SK-N-SH (cell line): ENCODE measurements around the gene ZNF462. TPM values are rescaled to one million over a fixed set of nuclear protein-coding genes. Genes with fewer than 3 reads are reported as not detected.
A peak's percentile ranks its signal among the peaks of the same experiment; 100 is the strongest.

Experiments used
- CTCF ChIA-PET: fragments of 300-600, 350-600 bp; formaldehyde crosslinking; extraction: SDS; loops from one replicate; lab custom pipeline; 2021; lab: Yijun Ruan, JAX
- POLR2A ChIA-PET: fragments of 350-600 bp; sonication (Branson Sonifier 250); formaldehyde crosslinking; extraction: SDS; loops from one replicate; lab custom pipeline; 2020; ENCODE audit warnings: antibody characterized with exemption, inconsistent platforms; lab: Yijun Ruan, JAX
- DNase-seq: peaks from one replicate; pipeline ENCODE4 v3.0.0; 2012
- H2AFZ ChIP-seq: fragments of 200-600 bp; sonication (generic); 2 replicates; pipeline ENCODE4 v1.8.1; 2016; ENCODE audit warnings: antibody characterized with exemption, mild to moderate bottlenecking, low read depth
- H3F3A ChIP-seq: fragments of 200-600 bp; sonication (generic); replicated peaks from 2 replicates; pipeline ENCODE3; 2016; ENCODE audit warnings: antibody characterized with exemption, mild to moderate bottlenecking; ENCODE audit not compliant: insufficient read depth
- H3K27ac ChIP-seq, 2 experiments: fragments of 200-500 bp in 1 of 2; fragments of 200-600 bp in 1 of 2; sonication (Bioruptor generic) in 1 of 2; sonication (generic), shearing (Covaris generic) in 1 of 2; 2 replicates each; pipeline versions ENCODE4 v1.5.1 to v1.6.1; 2014 to 2016; ENCODE audit warnings: low read depth in 2 of 2, inconsistent platforms in 1 of 2, low read length in 1 of 2, mild to moderate bottlenecking in 1 of 2, mixed read lengths in 1 of 2
- H3K27me3 ChIP-seq: fragments of 200-600 bp; sonication (generic), shearing (Covaris generic); 2 replicates; pipeline ENCODE4 v1.6.1; 2016; ENCODE audit warnings: mixed run types; ENCODE audit not compliant: insufficient read depth
- H3K36me3 ChIP-seq, 2 experiments: fragments of 200-500 bp in 1 of 2; fragments of 200-600 bp in 1 of 2; sonication (Bioruptor generic) in 1 of 2; sonication (generic) in 1 of 2; replicated peaks in 1 of 2; 2 replicates each; pipeline versions ENCODE3 to v1.5.1; 2014 to 2016; ENCODE audit warnings: low read length in 1 of 2, mild to moderate bottlenecking in 1 of 2; ENCODE audit not compliant: insufficient read depth in 2 of 2, control insufficient read depth in 1 of 2
- H3K4me1 ChIP-seq, 2 experiments: fragments of 200-500 bp in 1 of 2; fragments of 200-600 bp in 1 of 2; sonication (Bioruptor generic) in 1 of 2; sonication (generic), shearing (Covaris generic) in 1 of 2; 2 replicates each; pipeline versions ENCODE4 v1.5.1 to v1.6.1; 2014 to 2016; ENCODE audit warnings: low read depth in 1 of 2, low read length in 1 of 2, mixed run types in 1 of 2; ENCODE audit not compliant: insufficient read depth in 2 of 2, control insufficient read depth in 1 of 2
- H3K4me2 ChIP-seq: fragments of 200-600 bp; sonication (generic), shearing (Covaris generic); 2 replicates; pipeline ENCODE4 v1.6.1; 2017; ENCODE audit warnings: mixed run types
- H3K4me3 ChIP-seq, 2 experiments: fragments of 200-500 bp in 1 of 2; fragments of 200-600 bp in 1 of 2; sonication (Bioruptor generic) in 1 of 2; sonication (generic), shearing (Covaris generic) in 1 of 2; 2 replicates each; pipeline versions ENCODE4 v1.5.1 to v1.8.1; 2014 to 2016; ENCODE audit warnings: low read depth in 2 of 2, inconsistent platforms in 1 of 2, low read length in 1 of 2, mild to moderate bottlenecking in 1 of 2, mixed read lengths in 1 of 2, moderate library complexity in 1 of 2
- H3K79me2 ChIP-seq: fragments of 200-600 bp; sonication (generic); 2 replicates; pipeline ENCODE4 v1.8.1; 2017; ENCODE audit warnings: mild to moderate bottlenecking; ENCODE audit not compliant: insufficient read depth
- H3K9ac ChIP-seq: fragments of 200-600 bp; sonication (generic); 2 replicates; pipeline ENCODE4 v1.6.1; 2017; ENCODE audit warnings: mixed run types
- H3K9me2 ChIP-seq: fragments of 200-600 bp; sonication (generic); 2 replicates; pipeline ENCODE4 v1.6.1; 2017; ENCODE audit warnings: mixed run types
- H3K9me3 ChIP-seq: fragments of 200-600 bp; sonication (generic); 2 replicates; pipeline ENCODE4 v1.6.1; 2017; ENCODE audit warnings: mixed run types, mild to moderate bottlenecking, moderate library complexity
- H4K20me1 ChIP-seq: fragments of 200-600 bp; sonication (generic); 2 replicates; pipeline ENCODE4 v1.6.1; 2017; ENCODE audit warnings: mild to moderate bottlenecking, mixed run types; ENCODE audit not compliant: insufficient read depth
- FOSL2 ChIP-seq: IDR thresholded peaks from 2 replicates; pipeline ENCODE4 v1.4.0; 2012; ENCODE audit warnings: low read depth, mild to moderate bottlenecking, moderate library complexity, borderline replicate concordance
- GABPA ChIP-seq: IDR thresholded peaks from 2 replicates; pipeline ENCODE4 v1.4.0; 2012; ENCODE audit warnings: low read depth, mild to moderate bottlenecking
- JUND ChIP-seq: IDR thresholded peaks from 2 replicates; pipeline ENCODE4 v1.4.0; 2012
- MXI1 ChIP-seq: IDR thresholded peaks from 2 replicates; pipeline ENCODE4 v1.6.1; 2012; ENCODE audit warnings: mild to moderate bottlenecking, low read depth, low read length, improper control_type of control experiment
- NFIC ChIP-seq: IDR thresholded peaks from 2 replicates; pipeline ENCODE4 v1.4.0; 2012; ENCODE audit warnings: borderline replicate concordance
- RAD21 ChIP-seq: IDR thresholded peaks from 2 replicates; pipeline ENCODE4 v1.6.1; 2012; ENCODE audit warnings: mild to moderate bottlenecking, low read length
- RFX5 ChIP-seq: IDR thresholded peaks from 2 replicates; pipeline ENCODE4 v1.6.1; 2012; ENCODE audit warnings: mild to moderate bottlenecking, improper control_type of control experiment, low read length
- TEAD4 ChIP-seq: IDR thresholded peaks from 2 replicates; pipeline ENCODE4 v1.4.0; 2012; ENCODE audit warnings: mild to moderate bottlenecking, borderline replicate concordance; ENCODE audit not compliant: insufficient read depth
- WGBS: methylation state at CpG from one replicate; pipeline ENCODE4 v1.1.6; 2017; ENCODE audit warnings: low lambda C conversion rate; 5-methylcytosine and 5-hydroxymethylcytosine counted together
- polyA plus RNA-seq, 3 experiments: library from polyadenylated mRNA; depleted of rRNA; stranded (reverse); fragments of >200 nt; gene quantifications; 2 replicates each; pipeline ENCODE4 v1.2.3, GENCODE V29; 2012
- TF ChIP-seq, protein P1 (sequence below): fragments of 200-600 bp; sonication (generic); IDR thresholded peaks from 2 replicates; pipeline ENCODE4 v1.6.1; 2017; ENCODE audit warnings: antibody characterized with exemption, mild to moderate bottlenecking, moderate library complexity
- TF ChIP-seq, protein P2 (sequence below): IDR thresholded peaks from 2 replicates; pipeline ENCODE4 v1.4.0; 2012; ENCODE audit warnings: low read depth, borderline replicate concordance
- TF ChIP-seq, protein P3 (sequence below): IDR thresholded peaks from 2 replicates; pipeline ENCODE4; 2012

ZNF462 gene
- polyA plus RNA-seq, 1 of the 3 experiments (the other 2 are of a cell fraction): 5.2 TPM

DNA sequence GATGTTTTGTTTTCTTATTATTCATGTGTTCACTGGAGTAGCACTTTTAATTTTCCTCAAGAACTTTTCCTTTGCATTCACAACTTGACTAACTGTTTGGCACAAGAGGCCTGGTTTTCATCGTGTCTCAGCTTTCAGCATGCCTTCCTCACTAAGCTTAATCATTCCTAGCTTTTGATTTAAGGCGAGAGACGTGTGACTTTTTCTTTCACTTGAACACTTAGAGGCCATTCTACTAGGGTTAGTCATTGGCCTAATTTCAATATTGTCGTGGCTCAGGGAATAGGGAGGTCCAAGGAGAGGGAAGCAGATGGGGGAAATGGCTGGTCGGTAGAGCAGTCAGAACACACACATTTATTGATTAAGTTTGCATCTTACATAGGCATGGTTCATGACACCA lies 94.0 kb downstream of the ZNF462 start:
- Histone ChIP-seq H3K4me2 (no peak overlapping the region), H4K20me1 (no peaks in the 10 kb centered on the region), H3K27ac (no peak overlapping the region), H3K79me2 (no peaks in the 10 kb centered on the region), H3K9me3 (no peaks in the 10 kb centered on the region), H3F3A (no peaks in the 10 kb centered on the region), H3K36me3 (peaks cover 22 to 45% of the 10 kb centered on the region in 2 experiments), H3K4me3 (no peak overlapping the region), H3K9ac (no peak overlapping the region), H3K9me2 (no peaks in the 10 kb centered on the region), H3K27me3 (no peaks in the 10 kb centered on the region), H2AFZ (no peak overlapping the region), H3K4me1 (peaks cover 0 to 5% of the 10 kb centered on the region in 2 experiments; a peak in 1 of 4 replicates)
- no peak for DNase-seq
- ChIA-PET CTCF (interaction anchor here (0.9 to 1.0 kb wide), 2 partner anchors 34 to 1075 kb away, joined by 3 to 4 read pairs; no protein-coding TSS in a partner anchor), POLR2A (no interaction called here)
- WGBS: 85% methylated on average over 5 of the region's 5 CpGs
- TF ChIP-seq GABPA (no peak), RFX5 (no peak), TEAD4 (no peak), MXI1 (no peak)
- TF ChIP-seq, protein P1, sequence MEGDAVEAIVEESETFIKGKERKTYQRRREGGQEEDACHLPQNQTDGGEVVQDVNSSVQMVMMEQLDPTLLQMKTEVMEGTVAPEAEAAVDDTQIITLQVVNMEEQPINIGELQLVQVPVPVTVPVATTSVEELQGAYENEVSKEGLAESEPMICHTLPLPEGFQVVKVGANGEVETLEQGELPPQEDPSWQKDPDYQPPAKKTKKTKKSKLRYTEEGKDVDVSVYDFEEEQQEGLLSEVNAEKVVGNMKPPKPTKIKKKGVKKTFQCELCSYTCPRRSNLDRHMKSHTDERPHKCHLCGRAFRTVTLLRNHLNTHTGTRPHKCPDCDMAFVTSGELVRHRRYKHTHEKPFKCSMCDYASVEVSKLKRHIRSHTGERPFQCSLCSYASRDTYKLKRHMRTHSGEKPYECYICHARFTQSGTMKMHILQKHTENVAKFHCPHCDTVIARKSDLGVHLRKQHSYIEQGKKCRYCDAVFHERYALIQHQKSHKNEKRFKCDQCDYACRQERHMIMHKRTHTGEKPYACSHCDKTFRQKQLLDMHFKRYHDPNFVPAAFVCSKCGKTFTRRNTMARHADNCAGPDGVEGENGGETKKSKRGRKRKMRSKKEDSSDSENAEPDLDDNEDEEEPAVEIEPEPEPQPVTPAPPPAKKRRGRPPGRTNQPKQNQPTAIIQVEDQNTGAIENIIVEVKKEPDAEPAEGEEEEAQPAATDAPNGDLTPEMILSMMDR: no peak
- TF ChIP-seq, protein P2, sequence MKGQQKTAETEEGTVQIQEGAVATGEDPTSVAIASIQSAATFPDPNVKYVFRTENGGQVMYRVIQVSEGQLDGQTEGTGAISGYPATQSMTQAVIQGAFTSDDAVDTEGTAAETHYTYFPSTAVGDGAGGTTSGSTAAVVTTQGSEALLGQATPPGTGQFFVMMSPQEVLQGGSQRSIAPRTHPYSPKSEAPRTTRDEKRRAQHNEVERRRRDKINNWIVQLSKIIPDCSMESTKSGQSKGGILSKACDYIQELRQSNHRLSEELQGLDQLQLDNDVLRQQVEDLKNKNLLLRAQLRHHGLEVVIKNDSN: no peak

DNA sequence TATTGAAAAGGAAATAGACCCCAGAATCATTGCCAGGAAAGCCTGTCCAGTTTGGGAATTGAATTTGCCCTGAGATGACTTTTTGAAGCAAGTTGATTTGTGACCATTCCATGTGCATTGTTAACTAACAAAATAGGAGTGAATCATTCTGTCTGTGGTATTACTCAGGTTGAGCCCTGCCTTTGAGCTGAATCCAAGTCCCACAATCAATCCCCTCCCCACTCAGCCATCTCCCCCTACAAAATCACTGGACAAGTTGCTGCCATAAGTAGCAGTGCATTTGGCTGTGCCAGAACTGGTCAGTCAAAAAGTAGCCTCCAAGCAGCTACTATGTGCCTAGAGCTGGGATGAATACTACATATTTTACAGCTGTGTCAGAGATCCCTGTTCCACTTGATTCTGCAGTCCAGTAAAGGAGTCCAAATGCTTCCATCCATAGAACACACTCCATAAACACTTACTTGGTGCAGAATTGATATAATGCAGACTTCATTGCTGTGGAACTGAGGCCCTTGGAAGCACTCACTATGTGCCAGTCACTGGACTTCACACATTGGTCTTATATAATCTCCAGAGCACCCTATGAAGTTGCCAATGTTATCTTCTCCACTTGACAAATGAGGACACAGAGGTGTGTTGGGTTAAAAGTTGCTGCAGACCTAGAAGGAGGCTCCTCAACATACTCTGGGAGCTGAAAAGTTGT lies 96.1 kb downstream of the ZNF462 start:
- no peak overlapping the region for H2AFZ ChIP-seq
- H3K4me3 ChIP-seq: no peak overlapping the region
- H3K9me2 ChIP-seq: no peaks in the 10 kb centered on the region
- H3K9ac ChIP-seq: no peak overlapping the region
- no peak for DNase-seq
- no peaks in the 10 kb centered on the region for H3K79me2 ChIP-seq
- peaks cover 22 to 50% of the 10 kb centered on the region in 2 experiments for H3K36me3 ChIP-seq
- no peak overlapping the region; the same call in 1 of the 2 replicates for H3K4me2 ChIP-seq
- no peaks in the 10 kb centered on the region for H3K9me3 ChIP-seq
- no peaks in the 10 kb centered on the region for H4K20me1 ChIP-seq
- ChIA-PET POLR2A (no interaction called here), CTCF (no interaction called here)
- TF ChIP-seq RAD21: no peak
- TF ChIP-seq, protein P3, sequence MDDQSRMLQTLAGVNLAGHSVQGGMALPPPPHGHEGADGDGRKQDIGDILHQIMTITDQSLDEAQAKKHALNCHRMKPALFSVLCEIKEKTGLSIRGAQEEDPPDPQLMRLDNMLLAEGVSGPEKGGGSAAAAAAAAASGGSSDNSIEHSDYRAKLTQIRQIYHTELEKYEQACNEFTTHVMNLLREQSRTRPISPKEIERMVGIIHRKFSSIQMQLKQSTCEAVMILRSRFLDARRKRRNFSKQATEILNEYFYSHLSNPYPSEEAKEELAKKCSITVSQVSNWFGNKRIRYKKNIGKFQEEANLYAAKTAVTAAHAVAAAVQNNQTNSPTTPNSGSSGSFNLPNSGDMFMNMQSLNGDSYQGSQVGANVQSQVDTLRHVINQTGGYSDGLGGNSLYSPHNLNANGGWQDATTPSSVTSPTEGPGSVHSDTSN: peak; percentile 57
- TF ChIP-seq JUND: peak; percentile 20; the same call in 1 of the 2 replicates
- TF ChIP-seq NFIC: peak; percentile 46
- TF ChIP-seq FOSL2: peak; percentile 8; the same call in 1 of the 2 replicates
- no peak overlapping the region for H3K27ac ChIP-seq
- no peaks in the 10 kb centered on the region for H3K27me3 ChIP-seq
- H3K4me1 ChIP-seq: peaks cover 0 to 5% of the 10 kb centered on the region in 2 experiments; a peak in 1 of 4 replicates
- no peaks in the 10 kb centered on the region for H3F3A ChIP-seq
